ENCODE measurements around the gene PLXNC1.

Gene PLXNC1

DNA sequence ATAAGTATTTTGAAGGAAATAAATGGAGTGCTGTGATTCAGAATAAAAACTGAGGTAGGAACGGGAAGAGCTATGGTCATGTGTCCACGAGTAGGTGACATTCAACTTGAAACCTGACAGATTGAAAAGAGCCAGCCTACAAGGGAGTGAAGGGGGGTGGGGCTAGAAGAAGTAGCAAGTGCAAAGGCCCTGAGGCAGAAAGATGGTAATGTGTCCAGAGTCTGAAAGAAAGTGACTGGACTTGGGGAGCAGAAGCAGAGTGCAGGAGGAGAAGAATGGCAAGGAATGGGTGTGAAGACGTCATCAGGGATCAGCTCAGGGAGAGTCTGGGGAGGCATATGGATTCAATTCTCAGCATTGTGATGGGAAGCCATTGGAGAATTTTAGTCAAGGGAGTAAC, 13.7 kb downstream of the PLXNC1 start:
- DNase-seq, result no peak

- no peak for DNase-seq
Measured at GRCh38 chr12:94163850-94164249, 15.5 kb downstream of the PLXNC1 start.

DNA sequence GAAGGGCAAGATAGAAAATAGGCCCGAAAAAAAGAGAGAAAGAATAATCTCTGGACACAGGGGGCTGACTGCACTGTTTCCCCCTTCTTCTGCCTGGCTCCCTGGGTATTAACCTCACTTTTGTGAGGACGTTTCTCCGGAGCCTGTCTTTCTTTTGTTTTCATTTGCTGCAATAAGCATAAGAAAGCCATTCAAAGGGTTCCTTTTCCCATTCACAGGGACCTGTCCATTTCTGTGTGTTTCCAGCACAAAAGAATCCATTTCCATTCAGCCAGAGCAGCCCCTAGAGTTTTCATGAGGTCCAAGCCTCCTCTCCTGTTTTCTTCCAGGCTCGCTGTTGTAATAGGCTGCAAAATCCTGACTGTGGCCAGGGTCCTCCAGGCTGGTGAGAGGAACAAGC, 16.8 kb downstream of the PLXNC1 start:
- no peak for DNase-seq

- no peak for DNase-seq
Measured at GRCh38 chr12:94165670-94166364, 17.4 kb downstream of the PLXNC1 start.

DNA sequence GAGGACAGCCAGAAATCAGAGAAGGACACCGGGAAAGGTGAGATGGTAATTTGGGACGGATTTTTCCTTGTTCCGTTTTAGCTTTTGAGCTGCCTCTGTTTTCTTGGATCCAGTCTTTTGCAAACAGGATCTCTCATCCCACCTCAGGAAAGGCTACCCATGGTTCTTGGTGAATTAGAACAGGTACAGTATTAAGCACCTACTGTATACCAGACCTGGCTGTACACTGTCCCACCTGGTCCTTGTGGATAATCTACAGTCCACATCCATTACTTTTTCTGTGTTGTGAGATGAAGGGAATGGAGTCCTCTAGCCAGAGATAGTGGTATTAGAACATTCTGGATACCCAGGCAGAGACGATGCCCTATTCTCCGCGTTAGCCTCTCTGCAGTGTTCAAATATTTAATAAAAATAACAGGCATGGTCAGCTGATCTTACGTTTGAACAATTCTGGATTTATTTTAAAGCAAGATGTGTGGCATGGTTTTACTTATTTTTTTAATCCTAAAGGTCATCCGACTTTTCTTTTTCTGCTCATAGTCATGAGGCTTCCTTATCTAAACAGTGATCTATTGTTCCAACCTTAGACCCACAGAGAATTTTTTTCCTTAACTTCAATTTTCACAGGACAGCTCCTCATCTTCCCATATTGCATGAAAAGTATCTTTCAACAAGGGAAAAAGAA, 18.8 kb downstream of the PLXNC1 start:
- no peak for DNase-seq

- no peak for DNase-seq
Measured at GRCh38 chr12:94167756-94168416, 19.5 kb downstream of the PLXNC1 start.

DNA sequence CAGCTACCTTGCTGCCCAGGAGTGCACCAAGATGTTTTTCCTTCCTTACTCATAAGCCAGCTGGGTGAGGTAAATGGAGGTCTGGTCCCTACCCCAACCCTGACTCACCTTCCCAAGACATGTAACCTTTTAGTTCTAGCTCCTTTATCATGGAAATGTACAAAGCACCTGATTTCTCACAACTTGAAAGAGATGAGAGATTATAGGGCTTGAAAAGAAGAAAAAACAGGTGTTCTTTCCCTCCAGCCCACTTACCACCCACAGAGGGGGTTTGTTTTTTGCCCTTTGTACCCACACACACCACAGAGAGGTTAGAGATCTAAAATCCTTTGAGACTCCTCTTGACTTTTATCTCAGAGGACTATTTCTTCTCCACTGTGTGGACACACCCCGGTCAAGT, 21.1 kb downstream of the PLXNC1 start:
- no peak for DNase-seq

- no peak for DNase-seq
Measured at GRCh38 chr12:94169966-94170689, 21.8 kb downstream of the PLXNC1 start.

DNA sequence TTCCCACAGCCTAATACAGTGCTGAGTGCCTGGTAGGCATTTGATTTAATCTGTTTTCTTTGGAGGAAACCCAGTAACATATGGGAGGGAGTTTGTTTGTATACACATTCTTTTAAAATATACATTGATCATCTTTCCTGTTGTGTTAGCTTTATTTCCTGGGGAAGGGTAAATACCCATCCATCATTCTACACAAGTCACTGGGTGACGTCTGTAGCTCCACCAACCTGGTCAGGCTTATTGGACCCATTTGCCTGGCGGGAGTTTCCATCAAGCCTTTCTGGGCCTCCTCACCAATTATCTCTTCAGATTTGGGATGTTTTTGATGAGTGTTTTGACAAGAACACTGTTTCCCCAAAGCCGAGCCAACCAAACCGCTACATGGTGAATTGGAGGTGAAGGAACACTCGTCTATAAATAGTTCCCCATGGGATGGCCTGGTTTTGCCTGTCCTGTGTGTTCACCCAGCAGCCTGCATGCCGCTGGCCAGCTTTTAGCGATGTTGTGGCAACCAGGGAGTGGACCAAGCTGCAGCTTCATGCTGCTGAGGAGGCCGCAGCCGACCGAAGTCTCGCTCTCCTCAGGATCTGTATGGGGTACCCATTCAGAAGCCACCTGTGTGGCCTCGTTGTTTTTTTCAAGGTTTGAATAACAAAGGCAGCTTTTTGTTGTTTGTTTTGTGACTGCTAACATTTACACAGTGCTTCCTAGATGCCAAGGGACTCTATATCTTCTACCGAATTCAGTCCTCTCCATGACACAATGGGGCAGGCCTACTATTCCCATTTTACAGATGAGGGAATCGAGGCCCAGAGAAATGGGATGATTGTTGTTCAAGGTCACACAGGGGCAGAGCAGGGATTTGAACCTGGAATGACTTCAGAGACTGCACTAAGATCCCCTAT, 22.6 kb downstream of the PLXNC1 start:
- DNase-seq, result no peak

GRCh38 chr12:94171595-94171930, 23.2 kb downstream of the PLXNC1 start:
- no peak for DNase-seq

DNA sequence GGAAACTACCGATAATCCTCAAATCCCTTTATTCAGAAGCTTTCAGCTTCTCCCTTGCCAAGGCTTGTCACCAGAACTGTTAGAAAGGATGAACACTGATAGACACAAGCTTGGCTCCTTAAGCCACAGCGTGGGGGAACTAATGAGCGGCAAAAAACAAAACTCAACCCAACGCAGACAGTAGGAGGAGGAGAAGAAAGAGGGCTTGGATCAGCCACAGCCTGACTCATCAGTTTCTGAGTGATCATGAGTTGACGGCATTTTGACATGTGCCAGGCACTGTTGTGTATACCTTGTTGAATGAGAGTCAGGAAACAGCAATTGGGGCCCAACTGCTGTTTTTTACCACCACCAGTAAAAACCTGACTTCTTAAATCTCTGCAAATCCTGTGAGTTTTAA, 23.7 kb downstream of the PLXNC1 start:
- DNase-seq, result no peak

GRCh38 chr12:94172973-94173372, 24.6 kb downstream of the PLXNC1 start:
- DNase-seq, result no peak

- no peak for DNase-seq
Measured at GRCh38 chr12:94173660-94174265, 25.4 kb downstream of the PLXNC1 start.

DNA sequence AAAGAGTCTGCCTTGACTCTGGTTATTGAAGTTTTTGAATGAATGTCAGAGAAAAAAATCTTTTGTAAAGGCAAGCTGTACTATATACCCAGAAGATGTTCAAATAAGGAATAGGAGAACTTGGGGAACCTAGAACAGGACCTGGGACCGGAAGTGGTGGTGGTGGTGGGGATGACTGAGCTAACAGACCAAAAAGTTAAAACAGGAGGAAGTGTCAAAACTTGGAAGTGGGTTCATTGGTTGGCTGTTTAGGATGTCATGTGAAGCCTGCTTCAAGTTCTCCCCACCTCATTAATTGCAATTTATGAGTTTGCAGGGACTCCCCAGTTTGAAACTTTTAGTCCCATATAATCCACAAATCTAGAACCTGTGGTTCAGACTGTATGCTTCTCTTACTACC, 26.2 kb downstream of the PLXNC1 start:
- no peak for DNase-seq

GRCh38 chr12:94175763-94176668, 27.6 kb downstream of the PLXNC1 start:
- no peak for DNase-seq

- no peak for DNase-seq
Measured at GRCh38 chr12:94178054-94178453, 29.7 kb downstream of the PLXNC1 start.

DNA sequence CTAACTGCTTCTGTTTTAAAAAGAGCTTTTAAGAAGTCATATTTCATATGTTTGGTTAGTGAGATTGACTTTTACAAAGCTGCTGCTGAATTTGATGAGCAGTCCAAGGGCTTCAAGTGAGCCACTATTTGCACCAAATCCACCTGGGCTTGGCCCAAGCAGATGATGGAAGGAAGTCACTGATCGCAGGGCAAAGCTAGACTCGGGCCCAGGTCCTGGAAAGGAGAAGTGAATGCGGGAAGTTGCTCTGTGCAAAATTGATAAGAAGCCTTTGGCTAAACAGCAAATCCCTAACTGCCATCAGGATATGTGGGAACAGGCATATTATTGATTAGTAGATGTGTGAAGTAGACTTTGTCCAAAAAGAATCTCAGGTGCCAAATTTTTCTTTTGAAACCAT, 30.5 kb downstream of the PLXNC1 start:
- no peak for DNase-seq

DNA sequence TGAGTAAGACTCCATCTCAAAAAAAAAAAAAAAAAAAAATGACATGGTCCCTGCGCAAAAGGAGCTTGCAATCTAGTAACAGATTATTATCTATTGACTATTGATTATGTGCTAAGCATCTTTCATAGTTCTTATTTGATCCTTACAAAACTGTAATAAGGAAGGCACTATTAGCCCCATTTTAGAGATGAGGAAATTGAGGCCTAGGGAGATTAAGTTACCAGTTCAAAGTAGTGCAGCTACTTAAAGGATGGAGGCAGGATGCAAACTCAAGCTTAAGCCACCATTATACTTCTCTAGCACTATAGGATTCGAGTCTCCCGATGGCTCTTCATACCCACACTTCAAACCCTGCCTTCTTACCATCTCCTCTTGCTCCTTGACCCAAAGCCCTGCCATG, 31.3 kb downstream of the PLXNC1 start:
- DNase-seq, result no peak

GRCh38 chr12:94180558-94181296, 32.4 kb downstream of the PLXNC1 start:
- DNase-seq, result no peak

GRCh38 chr12:94182986-94183707, 34.8 kb downstream of the PLXNC1 start:
- DNase-seq, result no peak

All from activated CD4-positive, CD25-positive, alpha-beta regulatory T cell treated with anti-CD3 and anti-CD28 coated beads, Interleukin-2, amount 50 U/mL, for 72 hours (primary cell).